ENCODE data around the gene RNF7. TPM values are rescaled to one million over a fixed set of nuclear protein-coding genes. Genes with fewer than 3 reads are reported as not detected.

The RNF7 gene
- total and polyA plus RNA-seq, 2 of the 13 experiments (the other 11 are each of a cell fraction or from before 2014, with no cell fraction given): 66.4 to 94.7 TPM

DNA sequence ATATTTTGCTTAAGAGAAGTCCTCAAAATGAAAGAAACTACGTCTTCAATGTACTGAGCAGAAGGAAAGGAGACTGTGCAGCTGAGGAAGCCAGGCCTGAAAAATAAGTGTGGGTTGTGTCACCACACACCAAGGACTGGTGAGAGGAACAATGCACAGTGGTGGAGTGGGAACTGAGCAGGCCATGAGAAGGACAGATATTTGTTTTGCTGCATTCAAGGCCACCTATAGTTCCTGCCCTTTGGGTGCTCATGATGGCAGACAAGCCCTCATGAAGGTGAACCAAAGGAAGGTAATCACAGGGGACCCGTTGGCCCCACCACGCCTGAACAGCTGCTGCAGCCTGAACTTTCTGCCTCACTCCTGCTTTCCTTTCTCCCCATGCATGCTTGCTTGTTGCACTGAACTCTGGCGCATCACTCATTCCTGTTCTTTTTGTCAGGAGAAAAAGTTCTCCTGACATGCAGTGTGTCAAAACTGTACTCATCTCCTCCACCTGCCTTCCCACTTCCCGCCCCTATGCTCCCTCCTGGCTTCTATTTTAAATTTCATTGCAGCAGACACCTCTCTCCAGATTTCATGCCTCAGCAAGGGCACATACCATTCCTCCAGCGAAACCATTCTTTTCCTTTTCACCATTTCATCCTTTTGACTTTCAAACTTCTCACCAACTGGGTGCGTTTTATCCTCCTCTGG, 2.2 kb upstream of the RNF7 start (continued):
- TF ChIP-seq, protein P1, sequence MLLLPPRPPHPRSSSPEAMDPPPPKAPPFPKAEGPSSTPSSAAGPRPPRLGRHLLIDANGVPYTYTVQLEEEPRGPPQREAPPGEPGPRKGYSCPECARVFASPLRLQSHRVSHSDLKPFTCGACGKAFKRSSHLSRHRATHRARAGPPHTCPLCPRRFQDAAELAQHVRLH (CRISPR knock-in tag; IDR thresholded peaks at IDR 0.05; ENCODE audit: borderline replicate concordance, low read depth): peak; percentile 30; the same call in 1 of the 2 replicates
- TF ChIP-seq, protein P2, sequence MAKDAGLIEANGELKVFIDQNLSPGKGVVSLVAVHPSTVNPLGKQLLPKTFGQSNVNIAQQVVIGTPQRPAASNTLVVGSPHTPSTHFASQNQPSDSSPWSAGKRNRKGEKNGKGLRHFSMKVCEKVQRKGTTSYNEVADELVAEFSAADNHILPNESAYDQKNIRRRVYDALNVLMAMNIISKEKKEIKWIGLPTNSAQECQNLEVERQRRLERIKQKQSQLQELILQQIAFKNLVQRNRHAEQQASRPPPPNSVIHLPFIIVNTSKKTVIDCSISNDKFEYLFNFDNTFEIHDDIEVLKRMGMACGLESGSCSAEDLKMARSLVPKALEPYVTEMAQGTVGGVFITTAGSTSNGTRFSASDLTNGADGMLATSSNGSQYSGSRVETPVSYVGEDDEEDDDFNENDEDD (CRISPR knock-in tag; IDR thresholded peaks at IDR 0.05; ENCODE audit: borderline replicate concordance): 0 out of 2 replicates have a peak, but pooled peaks have one; percentile 10
- TF ChIP-seq ZBTB3 (CRISPR knock-in tag; IDR thresholded peaks at IDR 0.05; ENCODE audit: borderline replicate concordance, low read depth): no peak
- TF ChIP-seq CBX5 (CRISPR knock-in tag; IDR thresholded peaks at IDR 0.05; ENCODE audit: borderline replicate concordance): 0 out of 2 replicates have a peak, but pooled peaks have one; percentile 33
- TF ChIP-seq, protein P3, sequence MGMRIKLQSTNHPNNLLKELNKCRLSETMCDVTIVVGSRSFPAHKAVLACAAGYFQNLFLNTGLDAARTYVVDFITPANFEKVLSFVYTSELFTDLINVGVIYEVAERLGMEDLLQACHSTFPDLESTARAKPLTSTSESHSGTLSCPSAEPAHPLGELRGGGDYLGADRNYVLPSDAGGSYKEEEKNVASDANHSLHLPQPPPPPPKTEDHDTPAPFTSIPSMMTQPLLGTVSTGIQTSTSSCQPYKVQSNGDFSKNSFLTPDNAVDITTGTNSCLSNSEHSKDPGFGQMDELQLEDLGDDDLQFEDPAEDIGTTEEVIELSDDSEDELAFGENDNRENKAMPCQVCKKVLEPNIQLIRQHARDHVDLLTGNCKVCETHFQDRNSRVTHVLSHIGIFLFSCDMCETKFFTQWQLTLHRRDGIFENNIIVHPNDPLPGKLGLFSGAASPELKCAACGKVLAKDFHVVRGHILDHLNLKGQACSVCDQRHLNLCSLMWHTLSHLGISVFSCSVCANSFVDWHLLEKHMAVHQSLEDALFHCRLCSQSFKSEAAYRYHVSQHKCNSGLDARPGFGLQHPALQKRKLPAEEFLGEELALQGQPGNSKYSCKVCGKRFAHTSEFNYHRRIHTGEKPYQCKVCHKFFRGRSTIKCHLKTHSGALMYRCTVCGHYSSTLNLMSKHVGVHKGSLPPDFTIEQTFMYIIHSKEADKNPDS (CRISPR knock-in tag; IDR thresholded peaks at IDR 0.05): no peak
- no peak for TF ChIP-seq ELF1 (CRISPR knock-in tag; IDR thresholded peaks at IDR 0.05)
- 0 out of 2 replicates have a peak, but pooled peaks have one; percentile 34 for TF ChIP-seq SPEN (CRISPR knock-in tag; IDR thresholded peaks at IDR 0.05; ENCODE audit: low read depth)
- TF ChIP-seq ZNF724P (CRISPR knock-in tag; IDR thresholded peaks at IDR 0.05; ENCODE audit: borderline replicate concordance): no peak
- no peak for TF ChIP-seq ZNF672 (CRISPR knock-in tag; IDR thresholded peaks at IDR 0.05)
- no peak for TF ChIP-seq HNRNPL (IDR thresholded peaks at IDR 0.05; ENCODE audit: low read depth, low read length)
- TF ChIP-seq HDAC6 (IDR thresholded peaks at IDR 0.05; ENCODE audit: low read depth, low read length): no peak
- peak; percentile 40; the same call in 1 of the 2 replicates for TF ChIP-seq THAP11 (CRISPR knock-in tag; IDR thresholded peaks at IDR 0.05)
- 0 out of 4 replicates have a peak, but pooled peaks of 1 of the 2 experiments have one; percentile 10 for TF ChIP-seq EP300 (IDR thresholded peaks at IDR 0.05; ENCODE audit: low read depth in 2 of 2, low read length in 2 of 2)
- TF ChIP-seq EP300 (CRISPR knock-in tag; IDR thresholded peaks at IDR 0.05; ENCODE audit: borderline replicate concordance): no peak
- peak; percentile 59 for TF ChIP-seq ZMYM4 (CRISPR knock-in tag; IDR thresholded peaks at IDR 0.05)
- TF ChIP-seq TRIM24 (CRISPR knock-in tag; IDR thresholded peaks at IDR 0.05): no peak
- TF ChIP-seq, protein P4, sequence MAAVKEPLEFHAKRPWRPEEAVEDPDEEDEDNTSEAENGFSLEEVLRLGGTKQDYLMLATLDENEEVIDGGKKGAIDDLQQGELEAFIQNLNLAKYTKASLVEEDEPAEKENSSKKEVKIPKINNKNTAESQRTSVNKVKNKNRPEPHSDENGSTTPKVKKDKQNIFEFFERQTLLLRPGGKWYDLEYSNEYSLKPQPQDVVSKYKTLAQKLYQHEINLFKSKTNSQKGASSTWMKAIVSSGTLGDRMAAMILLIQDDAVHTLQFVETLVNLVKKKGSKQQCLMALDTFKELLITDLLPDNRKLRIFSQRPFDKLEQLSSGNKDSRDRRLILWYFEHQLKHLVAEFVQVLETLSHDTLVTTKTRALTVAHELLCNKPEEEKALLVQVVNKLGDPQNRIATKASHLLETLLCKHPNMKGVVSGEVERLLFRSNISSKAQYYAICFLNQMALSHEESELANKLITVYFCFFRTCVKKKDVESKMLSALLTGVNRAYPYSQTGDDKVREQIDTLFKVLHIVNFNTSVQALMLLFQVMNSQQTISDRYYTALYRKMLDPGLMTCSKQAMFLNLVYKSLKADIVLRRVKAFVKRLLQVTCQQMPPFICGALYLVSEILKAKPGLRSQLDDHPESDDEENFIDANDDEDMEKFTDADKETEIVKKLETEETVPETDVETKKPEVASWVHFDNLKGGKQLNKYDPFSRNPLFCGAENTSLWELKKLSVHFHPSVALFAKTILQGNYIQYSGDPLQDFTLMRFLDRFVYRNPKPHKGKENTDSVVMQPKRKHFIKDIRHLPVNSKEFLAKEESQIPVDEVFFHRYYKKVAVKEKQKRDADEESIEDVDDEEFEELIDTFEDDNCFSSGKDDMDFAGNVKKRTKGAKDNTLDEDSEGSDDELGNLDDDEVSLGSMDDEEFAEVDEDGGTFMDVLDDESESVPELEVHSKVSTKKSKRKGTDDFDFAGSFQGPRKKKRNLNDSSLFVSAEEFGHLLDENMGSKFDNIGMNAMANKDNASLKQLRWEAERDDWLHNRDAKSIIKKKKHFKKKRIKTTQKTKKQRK (IDR thresholded peaks at IDR 0.05; ENCODE audit: low read length): no peak
- TF ChIP-seq SALL2 (CRISPR knock-in tag; IDR thresholded peaks at IDR 0.05): 0 out of 2 replicates have a peak, but pooled peaks have one; percentile 23
- TF ChIP-seq KDM6A (CRISPR knock-in tag; IDR thresholded peaks at IDR 0.05; ENCODE audit: low read depth): no peak
- no peak for TF ChIP-seq ZBTB21 (CRISPR knock-in tag; IDR thresholded peaks at IDR 0.05)
- TF ChIP-seq, protein P5, sequence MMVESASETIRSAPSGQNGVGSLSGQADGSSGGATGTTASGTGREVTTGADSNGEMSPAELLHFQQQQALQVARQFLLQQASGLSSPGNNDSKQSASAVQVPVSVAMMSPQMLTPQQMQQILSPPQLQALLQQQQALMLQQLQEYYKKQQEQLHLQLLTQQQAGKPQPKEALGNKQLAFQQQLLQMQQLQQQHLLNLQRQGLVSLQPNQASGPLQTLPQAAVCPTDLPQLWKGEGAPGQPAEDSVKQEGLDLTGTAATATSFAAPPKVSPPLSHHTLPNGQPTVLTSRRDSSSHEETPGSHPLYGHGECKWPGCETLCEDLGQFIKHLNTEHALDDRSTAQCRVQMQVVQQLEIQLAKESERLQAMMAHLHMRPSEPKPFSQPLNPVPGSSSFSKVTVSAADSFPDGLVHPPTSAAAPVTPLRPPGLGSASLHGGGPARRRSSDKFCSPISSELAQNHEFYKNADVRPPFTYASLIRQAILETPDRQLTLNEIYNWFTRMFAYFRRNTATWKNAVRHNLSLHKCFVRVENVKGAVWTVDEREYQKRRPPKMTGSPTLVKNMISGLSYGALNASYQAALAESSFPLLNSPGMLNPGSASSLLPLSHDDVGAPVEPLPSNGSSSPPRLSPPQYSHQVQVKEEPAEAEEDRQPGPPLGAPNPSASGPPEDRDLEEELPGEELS (CRISPR knock-in tag; IDR thresholded peaks at IDR 0.05): no peak
